ENCODE measurements around the gene LIG3.
"Not testable (repeated sequence)": the region's sequence is repeated elsewhere in the genome, so short reads cannot be mapped to it uniquely, and the experiment has no call there.

GRCh38 chr17:34950780-34951179, 29.5 kb upstream of the LIG3 start:
- TF ChIP-seq CTCF (IDR thresholded peaks at IDR 0.05; ENCODE audit: low read depth, low read length, missing input control); JUND (IDR thresholded peaks at IDR 0.05); RAD21 (IDR thresholded peaks at IDR 0.05); NR2F2 (IDR thresholded peaks at IDR 0.05); MAX (IDR thresholded peaks at IDR 0.05); GABPA (IDR thresholded peaks at IDR 0.05 in 1 of 2, conservative IDR thresholded peaks at IDR 0.05 in 1 of 2); REST (IDR thresholded peaks at IDR 0.05); FOXA1 (IDR thresholded peaks at IDR 0.05); ATF3 (IDR thresholded peaks at IDR 0.05); EGR1 (IDR thresholded peaks at IDR 0.05; ENCODE audit: low read depth in 2 of 2); SP1 (IDR thresholded peaks at IDR 0.05); HNF4A (conservative IDR thresholded peaks at IDR 0.05); ZBTB33 (IDR thresholded peaks at IDR 0.05): not testable (repeated sequence)
